Nephron (organoid): ENCODE measurements around the gene CDH12.
A peak's percentile ranks its signal among the peaks of the same experiment; 100 is the strongest.
"Not testable (repeated sequence)": the region's sequence is repeated elsewhere in the genome, so short reads cannot be mapped to it uniquely, and the experiment has no call there.

ENCODE experiments used
- H3K27ac Mint-ChIP-seq, 3 experiments: 2 replicates each; pipeline ENCODE4 v1.8.0; 2020; ENCODE audit warnings: mixed read lengths in 3 of 3, mild to moderate bottlenecking in 2 of 3, moderate library complexity in 1 of 3
- H3K27me3 Mint-ChIP-seq: 2 replicates; pipeline ENCODE4 v1.8.0; 2021; ENCODE audit warnings: low read depth, mild to moderate bottlenecking, moderate library complexity, mixed read lengths
- H3K36me3 Mint-ChIP-seq: 2 replicates; pipeline ENCODE4 v1.8.0; 2020; ENCODE audit warnings: low read depth, mixed read lengths
- H3K4me1 Mint-ChIP-seq: 2 replicates; pipeline ENCODE4 v1.8.0; 2020; ENCODE audit warnings: mixed read lengths
- H3K4me3 Mint-ChIP-seq, 3 experiments: 2 replicates each; pipeline ENCODE4 v1.8.0; 2020; ENCODE audit warnings: mild to moderate bottlenecking in 3 of 3, mixed read lengths in 3 of 3, moderate library complexity in 2 of 3
- H3K9me3 Mint-ChIP-seq: 2 replicates; pipeline ENCODE4 v1.8.0; 2020; ENCODE audit warnings: mixed read lengths
- TF ChIP-seq, protein P1 (sequence below), 3 experiments: fragments of 200-600 bp; sonication (generic); IDR thresholded peaks; one replicate each; pipeline ENCODE4 v1.5.0; 2021; ENCODE audit warnings: antibody characterized with exemption in 3 of 3; ENCODE audit not compliant: unreplicated experiment in 3 of 3

CDH12 gene

DNA sequence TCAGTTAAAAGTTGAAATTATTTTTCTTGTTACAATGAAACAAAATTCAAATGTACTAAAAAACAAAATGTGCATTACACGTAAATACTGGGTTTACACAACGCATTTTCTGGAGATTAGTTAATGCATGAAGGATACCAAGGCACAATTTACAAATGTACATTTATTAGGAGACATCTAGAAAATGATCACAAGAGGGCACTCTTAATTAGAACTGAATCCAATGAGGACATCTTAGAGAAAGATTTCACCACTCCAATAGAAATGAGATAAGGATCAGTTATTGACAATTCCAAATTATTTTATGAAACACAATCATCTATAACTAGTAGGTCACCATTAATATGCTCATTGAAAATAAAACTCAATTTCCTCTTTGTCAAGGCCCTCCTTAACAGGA is 36.6 kb upstream of the CDH12 start:
- no peak overlapping the region for H3K4me3 Mint-ChIP-seq
- H3K27ac Mint-ChIP-seq: no peak overlapping the region
- H3K4me1 Mint-ChIP-seq: no peaks in the 10 kb centered on the region
- H3K36me3 Mint-ChIP-seq: no peaks in the 10 kb centered on the region
- TF ChIP-seq, protein P1, sequence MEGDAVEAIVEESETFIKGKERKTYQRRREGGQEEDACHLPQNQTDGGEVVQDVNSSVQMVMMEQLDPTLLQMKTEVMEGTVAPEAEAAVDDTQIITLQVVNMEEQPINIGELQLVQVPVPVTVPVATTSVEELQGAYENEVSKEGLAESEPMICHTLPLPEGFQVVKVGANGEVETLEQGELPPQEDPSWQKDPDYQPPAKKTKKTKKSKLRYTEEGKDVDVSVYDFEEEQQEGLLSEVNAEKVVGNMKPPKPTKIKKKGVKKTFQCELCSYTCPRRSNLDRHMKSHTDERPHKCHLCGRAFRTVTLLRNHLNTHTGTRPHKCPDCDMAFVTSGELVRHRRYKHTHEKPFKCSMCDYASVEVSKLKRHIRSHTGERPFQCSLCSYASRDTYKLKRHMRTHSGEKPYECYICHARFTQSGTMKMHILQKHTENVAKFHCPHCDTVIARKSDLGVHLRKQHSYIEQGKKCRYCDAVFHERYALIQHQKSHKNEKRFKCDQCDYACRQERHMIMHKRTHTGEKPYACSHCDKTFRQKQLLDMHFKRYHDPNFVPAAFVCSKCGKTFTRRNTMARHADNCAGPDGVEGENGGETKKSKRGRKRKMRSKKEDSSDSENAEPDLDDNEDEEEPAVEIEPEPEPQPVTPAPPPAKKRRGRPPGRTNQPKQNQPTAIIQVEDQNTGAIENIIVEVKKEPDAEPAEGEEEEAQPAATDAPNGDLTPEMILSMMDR (IDR thresholded peaks at IDR 0.05; ENCODE audit: unreplicated experiment in 3 of 3): peak in 1 of 3 experiments; percentile 21
- no peaks in the 10 kb centered on the region for H3K9me3 Mint-ChIP-seq
- no peaks in the 10 kb centered on the region for H3K27me3 Mint-ChIP-seq

DNA sequence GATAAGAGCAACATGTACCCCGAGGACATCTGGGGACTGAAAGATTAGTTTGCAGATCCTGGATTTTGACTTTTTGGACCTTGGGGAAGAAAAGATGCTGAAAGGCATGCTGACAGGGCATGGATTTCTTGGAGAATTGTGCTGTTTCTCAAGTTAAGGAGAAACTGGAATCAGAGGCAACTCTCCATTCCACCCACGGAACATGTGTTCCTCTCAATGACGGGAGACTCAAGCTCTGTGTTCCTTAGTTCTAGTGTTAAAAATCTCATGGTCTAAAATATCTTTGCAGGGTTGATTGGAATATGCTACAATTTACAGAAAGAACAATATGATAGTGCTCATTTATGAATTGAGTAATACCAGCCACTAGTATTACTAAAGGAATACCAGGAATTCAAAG is 34.4 kb upstream of the CDH12 start:
- no peaks in the 10 kb centered on the region for H3K27me3 Mint-ChIP-seq
- H3K36me3 Mint-ChIP-seq: no peaks in the 10 kb centered on the region
- no peak overlapping the region for H3K4me3 Mint-ChIP-seq
- H3K9me3 Mint-ChIP-seq: no peaks in the 10 kb centered on the region
- no peaks in the 10 kb centered on the region for H3K4me1 Mint-ChIP-seq
- H3K27ac Mint-ChIP-seq: no peak overlapping the region
- TF ChIP-seq, protein P1 (IDR thresholded peaks at IDR 0.05; ENCODE audit: unreplicated experiment in 3 of 3): no peak

DNA sequence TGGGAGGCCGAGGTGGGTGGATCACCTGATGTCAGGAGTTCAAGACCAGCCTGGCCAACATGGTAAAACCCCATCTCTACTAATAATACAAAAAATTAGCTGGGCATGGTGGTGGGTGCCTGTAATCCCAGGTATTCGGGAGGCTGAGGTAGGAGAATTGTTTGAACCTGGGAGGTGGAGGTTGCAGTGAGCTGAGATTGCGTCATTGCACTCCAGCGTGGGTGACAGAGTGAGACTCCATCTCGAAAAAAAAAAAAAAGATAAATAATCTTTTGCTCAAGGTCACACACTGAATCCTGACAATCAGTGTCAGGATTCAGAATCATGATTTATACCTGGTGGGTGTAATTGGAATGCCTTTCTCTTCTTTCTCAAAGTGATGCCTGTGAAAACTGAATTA is 5.8 kb upstream of the CDH12 start:
- H3K27me3 Mint-ChIP-seq, H3K4me1 Mint-ChIP-seq, H3K36me3 Mint-ChIP-seq, H3K4me3 Mint-ChIP-seq, H3K9me3 Mint-ChIP-seq, H3K27ac Mint-ChIP-seq: not testable (repeated sequence)

DNA sequence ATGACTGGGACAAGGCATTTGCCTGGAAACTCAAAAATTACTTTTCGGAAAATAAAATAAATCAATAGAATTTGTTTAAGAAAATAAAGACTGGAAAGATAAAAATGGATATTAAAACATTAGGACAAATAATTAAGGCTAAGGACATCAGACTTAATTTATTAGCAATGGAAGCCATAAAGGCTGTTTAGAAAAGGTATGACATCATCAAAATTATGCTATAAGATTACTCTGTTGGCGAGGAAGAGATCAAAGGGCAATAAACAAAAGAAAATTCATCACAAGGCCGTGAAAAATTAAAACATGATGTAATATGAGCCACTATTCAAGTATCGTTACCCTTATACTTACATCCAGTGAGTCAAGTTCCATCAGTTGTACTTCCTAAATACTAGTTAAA is 2.7 kb upstream of the CDH12 start:
- TF ChIP-seq, protein P1 (IDR thresholded peaks at IDR 0.05; ENCODE audit: unreplicated experiment in 3 of 3): no peak
- Mint-ChIP-seq H3K27ac (no peak overlapping the region), H3K36me3 (no peaks in the 10 kb centered on the region), H3K9me3 (no peaks in the 10 kb centered on the region), H3K4me1 (peaks cover 12% of the 10 kb centered on the region), H3K27me3 (peaks cover 34% of the 10 kb centered on the region), H3K4me3 (no peak overlapping the region)

GRCh38 chr5:22850981-22851380 is 2.2 kb downstream of the CDH12 start:
- Mint-ChIP-seq H3K4me3 (peak overlapping the region in 1 of 3 experiments; percentile 42), H3K36me3 (no peaks in the 10 kb centered on the region), H3K9me3 (no peaks in the 10 kb centered on the region), H3K27me3 (peaks cover 44% of the 10 kb centered on the region), H3K27ac (no peak overlapping the region), H3K4me1 (peaks cover 12% of the 10 kb centered on the region)
- TF ChIP-seq, protein P1 (IDR thresholded peaks at IDR 0.05; ENCODE audit: unreplicated experiment in 3 of 3): no peak

DNA sequence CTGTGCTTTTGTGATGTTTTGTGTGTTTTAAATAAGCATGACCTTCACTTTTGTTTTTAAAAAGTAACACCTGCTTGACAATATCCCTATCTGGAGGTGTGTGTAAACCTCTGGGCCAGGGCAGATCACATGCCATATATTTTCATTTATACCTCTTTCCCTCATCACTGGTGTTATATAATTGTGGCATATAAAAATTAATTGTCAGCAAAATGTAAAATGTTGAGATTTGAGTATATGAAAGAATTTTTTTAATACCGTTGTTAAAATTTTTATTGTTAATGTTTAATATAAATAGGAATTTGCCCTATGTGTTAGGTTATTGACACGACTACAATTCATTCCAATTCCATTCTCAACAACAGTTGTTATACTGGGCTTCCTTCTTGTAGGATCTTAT is 6.5 kb downstream of the CDH12 start:
- TF ChIP-seq, protein P1 (IDR thresholded peaks at IDR 0.05; ENCODE audit: unreplicated experiment in 3 of 3): no peak
- peaks cover 17% of the 10 kb centered on the region for H3K27me3 Mint-ChIP-seq
- H3K27ac Mint-ChIP-seq: no peak overlapping the region
- no peaks in the 10 kb centered on the region for H3K4me1 Mint-ChIP-seq
- no peaks in the 10 kb centered on the region for H3K36me3 Mint-ChIP-seq
- H3K4me3 Mint-ChIP-seq: no peak overlapping the region
- H3K9me3 Mint-ChIP-seq: no peaks in the 10 kb centered on the region
